GM18520 (cell line): ENCODE results near the gene PLXNA2.

Source experiments
- ATAC-seq: cut with Tn5 transposase; IDR thresholded peaks from one replicate; pipeline ENCODE4 v1.9.1; 2021; ENCODE audit not compliant: unreplicated experiment

PLXNA2 gene

GRCh38 chr1:208149776-208150514, 94.2 kb downstream of the PLXNA2 start:
- ATAC-seq, result no peak

DNA sequence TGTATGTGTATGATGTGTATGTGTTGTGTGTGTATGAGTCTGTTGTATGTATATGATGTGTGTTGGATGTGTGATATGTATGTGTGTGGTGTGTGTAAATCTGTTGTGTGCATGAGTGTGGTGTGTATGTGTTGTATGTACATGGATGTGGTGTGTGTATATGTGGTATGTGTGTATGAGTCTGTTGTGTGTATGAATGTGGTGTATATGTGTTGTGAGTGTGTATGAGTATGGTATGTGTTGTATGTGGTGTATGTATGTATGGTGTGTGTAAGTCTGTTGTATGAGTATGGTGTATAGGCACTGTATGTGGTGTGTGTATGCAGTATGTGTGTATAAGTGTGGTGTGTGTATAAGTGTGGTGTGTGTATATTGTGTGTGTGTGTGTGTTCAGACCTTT, 95.0 kb downstream of the PLXNA2 start:
- ATAC-seq, result no peak

DNA sequence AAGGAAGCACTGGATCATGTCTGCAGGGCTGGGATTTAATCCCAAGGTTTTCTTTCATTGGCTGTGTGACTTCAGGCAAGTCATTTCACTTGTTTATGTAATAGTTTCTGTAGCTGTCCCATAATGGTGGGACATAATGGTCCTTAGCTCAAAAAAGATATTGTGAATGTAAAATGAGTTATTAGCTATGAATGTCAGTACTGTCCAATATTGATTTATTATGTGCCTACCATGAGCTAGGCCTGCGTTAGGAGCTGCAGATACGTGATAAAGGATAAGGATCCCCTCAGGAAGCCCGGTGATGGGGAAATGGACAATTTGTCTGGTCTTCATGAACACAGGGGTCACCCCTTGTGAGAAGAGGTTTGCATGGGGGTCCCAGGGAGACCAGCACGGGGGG, 95.8 kb downstream of the PLXNA2 start:
- ATAC-seq, result no peak

- ATAC-seq, result no peak
Measured at GRCh38 chr1:208146650-208147049, 97.5 kb downstream of the PLXNA2 start.

DNA sequence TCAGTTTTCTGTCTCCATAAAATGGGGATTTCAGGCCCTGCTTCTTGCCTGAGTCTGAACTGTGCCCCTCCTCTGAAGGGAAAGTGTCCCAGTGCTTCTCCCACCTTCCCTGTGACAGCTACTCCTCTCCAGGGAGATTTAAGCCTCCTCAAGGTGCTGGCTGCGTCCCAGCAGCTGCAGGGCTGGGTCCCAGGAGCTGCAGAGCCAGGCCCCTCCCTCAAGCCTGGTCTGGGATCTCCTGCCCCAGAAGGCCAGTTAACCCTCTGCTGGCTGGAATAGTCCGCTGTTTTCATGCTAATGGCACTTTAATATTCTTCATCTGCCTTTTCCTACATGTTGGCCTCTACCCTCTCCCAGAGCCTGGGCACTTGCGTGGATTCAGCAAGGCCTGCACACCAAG, 99.0 kb downstream of the PLXNA2 start:
- ATAC-seq, result no peak

- no peak for ATAC-seq
Measured at GRCh38 chr1:208142590-208143382, 101.4 kb downstream of the PLXNA2 start.

DNA sequence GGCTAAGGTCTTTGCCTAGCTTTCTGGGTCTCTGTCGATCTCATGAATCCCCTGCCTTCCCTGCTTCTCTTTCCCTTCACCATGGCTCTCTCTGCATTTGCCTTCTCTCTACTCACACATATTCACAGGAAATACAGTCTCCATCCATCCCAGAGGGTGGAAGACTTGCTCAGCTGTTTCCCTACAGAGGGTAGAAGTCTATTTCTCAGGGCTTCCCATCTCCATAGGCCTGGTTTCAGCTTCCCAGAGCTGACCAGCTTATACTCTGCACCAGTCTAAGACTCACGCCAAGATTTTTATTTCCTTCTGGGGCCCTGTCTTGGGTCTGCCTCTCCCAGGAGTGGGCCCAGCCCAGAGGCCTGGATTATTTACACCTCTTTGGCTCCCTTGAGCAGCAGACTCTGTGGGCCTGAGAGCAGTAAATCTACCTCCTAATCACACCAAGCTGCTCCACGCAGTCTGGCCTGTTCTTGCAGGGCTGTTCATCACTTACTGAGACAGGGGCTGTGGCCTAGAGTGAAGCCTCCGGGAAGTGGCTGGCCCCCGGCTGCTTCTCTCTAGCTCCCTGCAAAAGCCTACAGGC, 102.5 kb downstream of the PLXNA2 start:
- no peak for ATAC-seq

GRCh38 chr1:208139434-208140045, 104.6 kb downstream of the PLXNA2 start:
- no peak for ATAC-seq

DNA sequence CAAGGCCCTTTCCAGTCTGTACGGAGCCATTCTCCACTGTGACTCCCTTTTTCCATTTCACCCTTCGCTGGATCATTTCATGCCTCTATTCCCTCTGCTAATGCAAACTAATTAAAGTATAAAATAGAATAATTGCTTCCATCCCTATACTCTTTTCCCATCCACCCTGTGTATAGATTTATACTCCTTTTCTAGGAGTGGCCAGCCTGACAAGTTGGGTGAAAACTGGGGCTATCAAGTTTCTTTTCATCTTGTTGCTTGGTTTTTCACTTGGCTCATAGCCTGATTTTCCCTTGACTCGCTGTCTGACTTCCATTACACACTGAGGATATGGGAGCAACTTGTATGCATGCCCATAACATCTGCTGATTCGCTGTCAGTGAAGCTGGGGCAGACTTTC, 107.0 kb downstream of the PLXNA2 start:
- ATAC-seq, result no peak

- ATAC-seq, result no peak
Measured at GRCh38 chr1:208136459-208137182, 107.6 kb downstream of the PLXNA2 start.

- ATAC-seq, result no peak
Measured at GRCh38 chr1:208135354-208135753, 108.8 kb downstream of the PLXNA2 start.

DNA sequence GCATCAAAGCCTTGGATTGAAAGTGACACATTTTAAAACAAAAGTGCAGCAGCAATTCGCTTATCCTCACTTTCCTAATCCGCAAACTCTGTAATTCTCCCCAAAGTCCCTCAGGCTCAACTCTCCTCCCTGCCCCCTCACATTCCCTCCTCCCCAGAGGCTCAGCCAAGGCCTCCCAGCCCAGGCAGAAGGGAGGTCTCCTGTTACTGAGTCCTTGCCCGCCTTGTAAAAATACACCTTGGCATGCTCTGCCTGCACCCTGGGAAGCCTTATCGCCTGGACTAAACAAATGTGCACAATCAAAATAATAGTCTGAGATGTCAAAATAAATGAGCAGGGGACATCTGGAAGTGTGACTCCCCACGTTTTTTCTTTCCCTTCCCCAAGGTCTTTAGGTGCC, 109.7 kb downstream of the PLXNA2 start:
- ATAC-seq, result no peak

DNA sequence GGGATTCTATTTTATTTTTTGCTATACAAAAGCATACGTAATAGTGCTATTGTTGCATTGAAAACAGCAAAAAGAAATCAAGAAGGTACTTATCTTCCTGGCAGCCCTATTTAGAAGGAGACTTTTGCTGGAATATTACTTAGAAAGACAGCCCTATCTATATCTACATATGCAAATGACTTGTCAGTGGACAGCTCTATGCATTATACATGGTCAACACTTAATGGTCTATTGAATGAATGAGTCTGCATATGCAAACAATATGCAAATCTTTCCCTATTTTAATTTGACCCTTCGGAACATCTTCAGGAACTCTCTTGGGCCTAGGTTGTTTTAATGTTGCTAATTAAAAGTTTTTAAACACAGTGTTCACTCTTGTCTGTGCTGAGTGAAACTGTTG, 110.8 kb downstream of the PLXNA2 start:
- no peak for ATAC-seq

DNA sequence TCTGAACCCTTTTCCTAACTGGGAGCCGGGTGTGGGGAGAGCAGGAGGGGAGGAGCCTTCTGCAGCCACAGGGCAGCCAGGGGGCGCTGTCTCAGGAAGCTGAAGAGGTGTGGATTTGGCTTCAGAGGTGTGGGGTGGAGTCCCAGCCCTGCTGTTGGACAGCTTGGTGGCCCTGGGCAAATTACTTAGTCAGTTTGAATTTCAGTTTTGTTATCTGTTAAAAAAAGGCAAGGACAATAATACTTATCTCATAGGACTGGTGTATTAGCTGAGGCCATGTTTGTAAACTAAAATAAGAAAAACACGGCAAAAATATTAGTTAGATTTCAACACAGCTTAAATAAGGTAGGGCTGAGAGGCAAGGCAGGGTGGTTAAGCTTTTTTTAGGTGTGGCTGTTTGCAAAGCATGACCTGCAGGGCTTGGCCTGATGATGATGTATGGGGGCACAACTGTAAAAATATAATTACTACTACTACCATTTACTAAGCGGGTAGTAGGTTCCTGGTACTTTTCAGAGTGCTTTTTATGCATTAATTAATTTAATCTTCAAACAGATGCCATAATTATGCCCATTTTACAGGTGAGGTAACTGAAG, 111.8 kb downstream of the PLXNA2 start:
- ATAC-seq, result peak; percentile 56

GRCh38 chr1:208131621-208132286, 112.4 kb downstream of the PLXNA2 start:
- no peak for ATAC-seq

DNA sequence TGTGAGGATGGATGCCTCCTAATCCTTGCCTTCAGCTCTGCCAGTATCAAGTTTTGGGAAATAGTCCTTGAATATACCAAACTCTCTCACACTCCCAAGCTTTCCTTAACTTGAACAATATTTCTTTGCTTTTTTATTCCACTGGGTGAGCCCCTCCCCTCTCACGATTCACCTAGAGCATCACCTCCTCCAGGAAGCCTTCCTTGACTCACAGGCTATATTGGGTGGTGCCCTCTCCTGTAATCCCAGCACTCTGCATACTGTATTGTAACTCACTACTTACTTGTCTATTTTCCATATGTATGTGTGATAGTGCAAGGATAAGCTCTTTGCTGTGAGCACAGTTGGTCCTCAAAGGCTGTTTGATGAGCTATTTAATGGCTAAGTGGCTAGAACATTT, 114.7 kb downstream of the PLXNA2 start:
- ATAC-seq, result no peak

GRCh38 chr1:208129060-208129459, 115.1 kb downstream of the PLXNA2 start:
- ATAC-seq, result no peak

DNA sequence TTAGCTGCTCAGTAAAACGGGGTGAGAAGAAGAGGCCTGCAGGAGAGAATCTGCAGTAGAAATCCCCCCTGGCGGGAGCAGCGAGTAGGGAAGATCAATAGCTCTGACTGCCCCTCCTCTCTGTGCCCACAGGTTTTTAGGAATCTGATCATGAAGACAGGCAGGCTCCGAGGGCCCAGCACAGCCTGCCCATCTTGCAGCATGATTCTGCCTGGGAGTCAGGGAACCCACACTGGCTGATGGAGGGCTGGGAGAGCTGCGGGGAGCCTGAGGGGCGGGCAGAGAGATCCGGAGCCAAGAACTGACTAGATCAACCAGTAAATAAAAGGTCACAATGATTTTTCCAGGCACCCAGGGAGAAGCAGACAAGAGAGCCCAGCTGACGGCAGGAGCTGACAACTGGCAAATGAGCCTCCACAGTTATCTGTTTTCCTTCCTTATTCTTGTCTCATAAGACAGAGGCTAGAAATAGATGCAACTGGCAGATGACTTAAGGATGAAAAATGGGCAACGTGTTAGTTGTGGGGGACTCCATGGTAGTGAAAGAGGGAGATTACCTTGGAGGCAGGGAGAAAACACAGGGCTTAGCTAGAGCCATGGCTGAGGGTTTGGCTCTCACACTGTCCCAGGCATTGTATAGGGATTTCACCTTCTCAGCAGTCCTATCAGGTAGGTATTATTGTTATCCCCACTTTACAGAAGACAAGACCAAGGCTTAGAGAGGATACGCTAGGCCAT, 116.2 kb downstream of the PLXNA2 start:
- no peak for ATAC-seq

DNA sequence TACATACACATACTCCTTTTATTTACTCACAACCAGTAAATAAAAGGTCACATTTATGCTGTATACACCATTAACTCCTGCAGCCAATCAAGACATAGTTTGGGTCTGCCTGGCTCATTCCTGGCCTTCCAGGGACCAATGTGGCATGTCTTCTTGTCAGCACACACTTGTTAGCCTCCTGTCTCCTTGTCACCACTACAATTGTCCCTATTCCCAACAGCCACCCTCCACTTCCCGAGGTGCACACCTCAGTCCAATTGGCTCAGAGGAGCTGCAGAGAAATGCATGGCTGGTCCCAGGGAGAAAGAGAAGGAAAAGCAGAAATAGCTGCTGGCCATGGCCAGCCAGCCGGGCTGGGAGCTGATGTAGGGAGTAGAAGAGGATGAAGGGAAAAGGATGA, 116.9 kb downstream of the PLXNA2 start:
- ATAC-seq, result no peak
